HepG2 (cell line): Measurements from ENCODE around the gene ENDOG. TPM values are rescaled to one million over a fixed set of nuclear protein-coding genes. Genes with fewer than 3 reads are reported as not detected.

Experiments
- ATF2 ChIP-seq: sonication (generic); formaldehyde crosslinking; IDR thresholded peaks from 2 replicates; pipeline ENCODE4 v1.4.0; 2020; ENCODE audit warnings: missing genetic modification reagents
- ATF5 ChIP-seq: sonication (generic); formaldehyde crosslinking; IDR thresholded peaks from 2 replicates; pipeline ENCODE4 v1.4.0; 2020; ENCODE audit warnings: mild to moderate bottlenecking, low read depth, missing genetic modification reagents
- ATF7-NPFF ChIP-seq: sonication (generic); formaldehyde crosslinking; IDR thresholded peaks from 2 replicates; pipeline ENCODE4 v1.8.1; 2023; ENCODE audit warnings: mild to moderate bottlenecking, low read depth, missing genetic modification reagents, moderate library complexity
- BCL3 ChIP-seq: sonication (generic); formaldehyde crosslinking; IDR thresholded peaks from 2 replicates; pipeline ENCODE4 v1.5.1; 2020; ENCODE audit warnings: mild to moderate bottlenecking, missing genetic modification reagents, moderate library complexity
- CCAR2 ChIP-seq: fragments of 200-400 bp; formaldehyde crosslinking; optimal IDR thresholded peaks from 2 replicates; pipeline ENCODE3; 2018; ENCODE audit warnings: low read depth, mild to moderate bottlenecking, low read length, moderate library complexity
- GABPB1 ChIP-seq: IDR thresholded peaks from 2 replicates; pipeline ENCODE4 v1.6.1; 2016; ENCODE audit warnings: mild to moderate bottlenecking, missing genetic modification reagents, moderate library complexity, missing compliant biosample characterization
- HNRNPH1 ChIP-seq: fragments of 200-400 bp; formaldehyde crosslinking; optimal IDR thresholded peaks from 2 replicates; pipeline ENCODE3; 2017; ENCODE audit warnings: mild to moderate bottlenecking, low read depth, low read length
- IRF9 ChIP-seq: sonication (generic); formaldehyde crosslinking; IDR thresholded peaks from 2 replicates; pipeline ENCODE4 v1.8.0; 2022; ENCODE audit warnings: missing genetic modification reagents, mild to moderate bottlenecking, borderline replicate concordance
- ZBTB40 ChIP-seq, 2 experiments: fragments of 450-650 bp in 1 of 2; sonication (generic) in 1 of 2; formaldehyde crosslinking in 1 of 2; IDR thresholded peaks; 2 replicates each; pipeline versions ENCODE4 v1.6.1 to v1.8.0; 2016 to 2022; ENCODE audit warnings: antibody characterized with exemption in 1 of 2, mild to moderate bottlenecking in 1 of 2, missing genetic modification reagents in 1 of 2
- ZFYVE20 ChIP-seq: sonication (generic); formaldehyde crosslinking; IDR thresholded peaks from 2 replicates; pipeline ENCODE4 v1.8.0; 2023; ENCODE audit warnings: low read depth, mild to moderate bottlenecking, moderate library complexity, missing genetic modification reagents, borderline replicate concordance
- ZNF468 ChIP-seq: sonication (generic); formaldehyde crosslinking; IDR thresholded peaks from 2 replicates; pipeline ENCODE4 v1.8.0; 2022; ENCODE audit warnings: mild to moderate bottlenecking, moderate library complexity, missing genetic modification reagents
- ZNF543 ChIP-seq: sonication (generic); formaldehyde crosslinking; IDR thresholded peaks from 2 replicates; pipeline ENCODE4 v1.4.0; 2020; ENCODE audit warnings: mild to moderate bottlenecking, missing genetic modification reagents
- ZNF605 ChIP-seq: sonication (generic); formaldehyde crosslinking; IDR thresholded peaks from 2 replicates; pipeline ENCODE4 v1.8.0; 2022; ENCODE audit warnings: mild to moderate bottlenecking, missing genetic modification reagents
- polyA plus RNA-seq, 8 experiments: library from polyadenylated mRNA; depleted of rRNA in 3 of 8; stranded (reverse) in 7 of 8; unstranded in 1 of 8; fragments of >200 nt; fragmentation: Illumina TruSeq in 4 of 8; extraction: Trizol in 4 of 8; gene quantifications; 2 replicates each; pipeline versions ENCODE4 v1.2.1 to v1.2.3, GENCODE V29; 2011 to 2016; ENCODE audit warnings: low read depth in 4 of 8, missing spikeins in 1 of 8, mixed read lengths in 1 of 8; ENCODE audit not compliant: insufficient read depth in 1 of 8
- total RNA-seq, 5 experiments: library from RNA; depleted of rRNA; stranded (reverse); fragments of >200 nt; fragmentation: Illumina TruSeq; extraction: Trizol; gene quantifications; 2 replicates each; pipeline ENCODE4 v1.2.3, GENCODE V29; 2016; ENCODE audit warnings: low read depth in 1 of 5

The ENDOG gene
- total and polyA plus RNA-seq, 2 of the 13 experiments (the other 11 are each of a cell fraction or from before 2014, with no cell fraction given) = 26.3 to 28.8 TPM

GRCh38 chr9:128786681-128787601 is 31.4 kb upstream of the ENDOG start, which contains the start of gene TBC1D13 (continued):
- TF ChIP-seq ATF2 (CRISPR knock-in tag) (peak; percentile 64), ATF5 (CRISPR knock-in tag) (0 out of 2 replicates have a peak, but pooled peaks have one; percentile 66), ZNF543 (CRISPR knock-in tag) (peak; percentile 84; the same call in 1 of the 2 replicates), BCL3 (CRISPR knock-in tag) (peak; percentile 98), ZNF468 (CRISPR knock-in tag) (peak; percentile 86; the same call in 1 of the 2 replicates), ZFYVE20 (no peak), ATF7-NPFF (peak; percentile 99), ZBTB40 (IDR thresholded peaks at IDR 0.05) (no peak), ZBTB40 (CRISPR knock-in tag; IDR thresholded peaks at IDR 0.05) (peak; percentile 91), GABPB1 (CRISPR knock-in tag) (peak; percentile 94), HNRNPH1 (no peak), IRF9 (CRISPR knock-in tag) (peak; percentile 89; the same call in 1 of the 2 replicates), CCAR2 (no peak), ZNF605 (CRISPR knock-in tag) (peak; percentile 94)
